Activated effector memory CD4-positive, alpha-beta T cell treated with Interleukin-2 at 50 U/mL for 16 hours (primary cell): ENCODE measurements around the gene UMAD1.

Experiments used
- DNase-seq: peaks from one replicate; pipeline ENCODE4 v3.0.0-alpha.2; 2020

The UMAD1 gene

DNA sequence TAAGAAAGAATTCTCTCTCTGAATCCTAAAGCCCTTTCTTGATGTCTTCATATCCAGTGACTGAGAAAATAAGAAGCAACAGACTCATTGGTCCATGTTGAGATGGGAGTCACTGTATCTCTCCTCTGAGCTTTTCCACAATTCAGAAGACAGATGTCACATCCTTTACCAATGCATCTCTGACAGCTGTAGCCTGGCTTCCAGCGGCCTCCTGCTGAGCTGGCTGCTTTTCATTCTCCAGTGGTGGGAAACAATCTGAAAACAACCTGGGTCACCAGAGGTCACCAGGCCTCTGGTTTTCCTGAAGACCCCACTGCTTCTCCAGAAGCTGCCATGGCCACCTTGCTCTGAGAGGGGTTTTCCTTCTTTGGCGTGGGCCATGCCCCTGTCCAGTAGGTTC lies 96.1 kb downstream of the UMAD1 start:
- no peak for DNase-seq

DNA sequence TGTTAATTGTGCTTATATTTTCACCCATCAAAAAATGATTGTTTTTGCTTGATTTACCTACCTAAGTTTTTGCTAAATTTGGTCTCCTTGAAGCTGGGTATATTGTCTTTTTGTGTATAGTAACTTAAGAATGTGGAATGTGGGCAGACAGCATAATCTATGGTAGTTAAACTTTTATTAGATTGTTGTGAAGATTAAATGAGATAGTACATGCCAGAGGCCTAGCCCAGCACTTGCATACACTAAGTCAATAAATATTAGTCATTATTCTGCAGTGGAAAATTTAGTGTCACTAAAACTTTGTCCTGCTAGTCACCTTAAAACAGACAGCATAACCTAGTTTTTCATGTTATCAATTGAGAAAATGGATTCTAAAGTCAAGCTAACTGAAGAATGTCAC lies 97.1 kb downstream of the UMAD1 start:
- DNase-seq, result no peak

DNA sequence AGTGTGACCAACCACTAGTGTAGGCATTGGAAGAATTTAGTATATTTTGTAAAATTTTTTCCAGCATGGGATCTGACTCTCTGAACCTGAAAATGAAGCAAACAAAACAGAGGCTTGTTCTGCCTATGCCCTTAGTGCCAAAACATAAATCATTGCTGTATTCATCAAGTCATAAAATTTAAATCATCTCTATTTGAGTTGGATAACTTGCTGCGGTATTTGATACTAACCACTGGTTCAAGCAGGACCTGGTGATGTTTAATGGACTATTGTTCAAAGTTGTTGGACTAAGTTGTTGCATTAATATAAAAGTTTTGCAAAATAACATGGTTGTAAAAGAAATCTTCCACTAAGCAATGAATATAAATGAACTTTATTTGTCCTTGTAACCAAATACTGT lies 97.6 kb downstream of the UMAD1 start:
- no peak for DNase-seq

DNA sequence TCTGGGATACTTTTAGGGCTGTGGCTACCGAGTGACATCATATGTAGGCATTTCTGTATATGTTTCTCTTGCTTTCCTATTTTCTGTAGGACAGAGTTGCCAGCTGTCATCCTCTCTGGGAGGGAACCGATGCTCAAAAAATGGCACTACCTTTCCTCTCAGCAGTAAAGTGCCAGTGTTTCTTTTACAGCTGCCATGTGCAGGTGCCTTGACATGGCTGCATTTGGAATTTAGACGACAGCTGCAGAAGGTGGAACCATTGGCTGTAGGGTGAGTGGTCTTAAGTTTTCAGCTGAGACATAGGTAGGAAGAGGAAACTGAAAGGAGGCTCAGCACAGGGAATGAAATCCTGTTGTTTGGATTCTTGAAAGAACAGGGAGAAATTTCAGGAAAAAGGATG lies 98.1 kb downstream of the UMAD1 start:
- DNase-seq, result no peak

DNA sequence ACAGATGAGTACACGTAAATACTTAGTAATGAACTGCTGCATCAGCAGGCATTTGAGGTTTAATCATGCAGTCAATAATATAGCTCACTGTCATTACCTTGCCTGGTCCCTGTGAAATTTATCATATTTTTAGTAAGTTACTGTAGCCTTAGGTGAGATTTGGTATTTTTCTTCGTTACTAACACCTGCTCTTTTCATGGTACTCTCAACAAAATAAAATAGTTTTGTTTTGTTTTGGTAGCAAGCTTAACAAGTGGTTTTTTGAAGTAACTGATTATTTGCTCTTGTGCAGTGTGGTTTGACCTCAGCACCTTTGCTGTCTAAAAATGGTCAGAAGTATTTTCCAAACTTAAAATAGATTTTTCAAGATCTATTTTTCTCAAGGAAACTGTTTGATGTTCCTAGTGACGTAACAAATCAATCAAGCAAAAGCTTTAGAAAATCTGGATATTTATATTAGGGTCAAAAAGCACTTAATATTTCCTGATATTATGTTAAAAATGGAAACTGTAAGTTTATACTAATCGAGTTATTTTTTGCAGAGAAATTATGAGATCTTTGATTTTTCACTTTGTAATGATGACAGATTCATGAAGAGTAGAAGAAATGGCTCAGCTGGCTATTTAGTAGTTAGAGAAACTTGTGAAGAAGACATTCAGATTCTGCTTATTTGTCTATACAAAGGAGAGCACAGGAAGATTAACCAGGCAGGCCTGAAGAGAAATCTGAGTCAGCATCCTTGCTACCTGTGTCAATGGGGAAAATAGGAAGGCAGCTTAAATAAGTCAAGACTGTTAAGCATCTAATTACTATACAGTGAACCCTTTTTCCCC lies 98.9 kb downstream of the UMAD1 start:
- no peak for DNase-seq

DNA sequence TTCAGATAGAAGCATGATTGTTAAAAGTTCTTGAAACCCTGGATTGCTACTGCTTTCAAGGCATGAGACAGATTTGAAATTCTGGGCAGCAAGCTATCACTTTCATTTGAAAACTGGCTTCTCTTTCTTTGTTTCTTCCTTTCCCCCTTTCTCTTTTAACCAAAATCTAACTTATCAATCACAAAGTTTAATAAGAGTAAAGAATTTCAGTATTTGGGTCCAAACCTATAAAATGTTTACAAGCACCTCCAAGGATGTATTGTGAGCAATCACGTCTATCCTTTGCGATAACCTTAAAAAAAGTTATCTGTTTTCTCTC lies 99.4 kb downstream of the UMAD1 start:
- DNase-seq, result no peak

DNA sequence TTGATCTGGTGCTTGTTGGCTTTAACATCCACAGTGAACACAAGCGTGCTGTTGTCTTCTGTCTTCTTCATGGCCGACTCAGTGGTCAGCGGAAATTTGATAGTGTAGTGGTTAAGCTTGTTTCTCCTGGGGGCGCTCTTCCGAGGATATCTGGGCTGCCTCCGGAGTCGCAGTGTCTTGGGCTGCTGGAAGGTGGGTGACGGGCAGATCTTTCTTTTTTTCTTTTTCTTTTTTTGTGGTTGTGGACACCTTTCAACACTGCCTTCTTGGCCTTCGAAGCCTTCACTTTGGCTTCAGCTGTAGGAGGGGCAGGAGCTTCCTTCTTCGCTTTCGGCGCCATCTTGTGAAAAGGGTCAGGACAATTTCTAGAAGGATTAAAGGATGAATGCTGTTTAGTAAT lies 101.7 kb downstream of the UMAD1 start:
- no peak for DNase-seq

DNA sequence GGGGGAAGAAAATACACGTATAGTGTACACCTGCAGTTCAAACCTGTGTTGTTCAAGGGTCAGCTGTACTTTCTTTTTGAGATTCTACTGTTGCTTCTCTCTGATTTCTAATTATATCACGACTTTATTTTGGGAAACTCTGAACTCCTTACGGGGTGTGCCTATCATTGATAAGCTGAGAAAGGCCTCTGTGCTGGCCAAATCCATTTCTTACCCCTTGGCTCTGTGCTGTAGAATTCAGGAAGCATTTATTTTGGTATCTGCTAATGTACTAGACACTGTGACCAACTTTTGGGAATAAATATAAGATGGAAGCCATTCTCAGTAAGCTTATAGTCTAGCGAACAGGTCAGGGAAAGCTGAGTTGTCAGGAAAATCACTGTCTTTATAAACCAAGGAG lies 104.7 kb downstream of the UMAD1 start:
- DNase-seq, result no peak

DNA sequence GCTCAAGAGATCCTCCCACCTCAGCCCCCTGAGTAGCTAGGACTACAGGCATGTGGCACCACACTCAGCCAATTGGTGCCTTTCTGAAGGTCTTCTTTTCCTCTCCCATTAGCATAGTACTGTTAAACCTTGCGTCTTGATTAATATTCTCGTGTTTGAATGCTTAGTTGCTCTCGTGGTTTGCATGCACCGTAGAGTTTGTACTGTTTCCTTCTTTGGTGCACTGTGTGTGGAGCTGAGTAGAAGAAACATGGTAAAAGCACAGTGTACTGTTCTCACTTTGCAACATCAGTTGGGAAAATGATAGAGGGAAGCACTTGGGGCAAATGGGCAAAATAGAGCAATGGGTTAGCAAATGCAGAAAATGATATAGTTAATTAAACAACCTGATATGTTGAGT lies 105.4 kb downstream of the UMAD1 start:
- DNase-seq, result no peak

DNA sequence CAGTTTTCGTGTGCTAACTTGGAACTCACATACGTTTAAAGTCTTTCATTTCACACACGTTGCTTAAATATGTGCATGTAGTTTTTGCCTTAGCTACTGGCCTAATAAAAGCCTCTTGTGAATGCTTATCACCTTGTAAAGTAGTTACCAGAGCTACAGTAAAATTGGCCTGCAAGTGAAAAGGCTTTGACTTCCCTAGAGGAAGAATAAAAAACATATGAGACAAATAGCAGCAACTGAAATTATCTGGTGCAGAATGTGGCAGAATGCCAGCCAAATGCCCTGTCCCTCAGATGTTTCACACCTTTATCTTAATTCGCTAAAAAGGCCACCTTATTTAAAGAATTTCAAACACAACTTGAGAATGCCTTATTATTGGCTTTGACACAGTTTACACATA lies 105.9 kb downstream of the UMAD1 start:
- no peak for DNase-seq

DNA sequence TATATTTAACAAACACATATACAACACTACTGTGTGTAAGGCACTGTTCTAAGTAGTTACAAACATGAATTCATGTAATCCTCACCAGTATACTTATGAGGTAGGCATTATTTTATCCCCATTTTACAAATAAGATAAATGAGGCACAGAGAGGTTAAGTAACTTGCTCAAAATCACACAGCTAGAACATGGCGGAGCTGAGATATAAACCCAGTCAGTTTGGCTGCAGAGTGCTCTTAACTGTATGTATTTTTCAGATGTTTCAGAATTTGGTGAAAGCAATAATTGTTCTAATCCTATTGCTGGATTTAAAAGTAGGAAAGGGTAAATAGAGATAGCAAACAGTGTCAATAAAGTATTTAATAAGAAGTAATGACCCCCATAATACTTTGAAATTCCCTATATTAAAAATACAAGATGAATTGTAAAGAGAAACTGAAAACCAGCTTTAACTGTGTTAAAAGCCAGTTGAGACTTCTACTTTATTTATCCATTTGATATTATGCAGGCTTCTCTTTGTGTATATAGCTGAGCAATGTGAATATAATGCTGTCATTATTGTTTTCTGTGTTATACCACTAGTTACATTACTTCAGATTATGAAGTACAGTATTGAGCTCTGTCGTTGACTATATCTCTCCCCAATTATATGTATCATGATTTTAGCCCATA lies 110.2 kb downstream of the UMAD1 start:
- DNase-seq, result no peak

DNA sequence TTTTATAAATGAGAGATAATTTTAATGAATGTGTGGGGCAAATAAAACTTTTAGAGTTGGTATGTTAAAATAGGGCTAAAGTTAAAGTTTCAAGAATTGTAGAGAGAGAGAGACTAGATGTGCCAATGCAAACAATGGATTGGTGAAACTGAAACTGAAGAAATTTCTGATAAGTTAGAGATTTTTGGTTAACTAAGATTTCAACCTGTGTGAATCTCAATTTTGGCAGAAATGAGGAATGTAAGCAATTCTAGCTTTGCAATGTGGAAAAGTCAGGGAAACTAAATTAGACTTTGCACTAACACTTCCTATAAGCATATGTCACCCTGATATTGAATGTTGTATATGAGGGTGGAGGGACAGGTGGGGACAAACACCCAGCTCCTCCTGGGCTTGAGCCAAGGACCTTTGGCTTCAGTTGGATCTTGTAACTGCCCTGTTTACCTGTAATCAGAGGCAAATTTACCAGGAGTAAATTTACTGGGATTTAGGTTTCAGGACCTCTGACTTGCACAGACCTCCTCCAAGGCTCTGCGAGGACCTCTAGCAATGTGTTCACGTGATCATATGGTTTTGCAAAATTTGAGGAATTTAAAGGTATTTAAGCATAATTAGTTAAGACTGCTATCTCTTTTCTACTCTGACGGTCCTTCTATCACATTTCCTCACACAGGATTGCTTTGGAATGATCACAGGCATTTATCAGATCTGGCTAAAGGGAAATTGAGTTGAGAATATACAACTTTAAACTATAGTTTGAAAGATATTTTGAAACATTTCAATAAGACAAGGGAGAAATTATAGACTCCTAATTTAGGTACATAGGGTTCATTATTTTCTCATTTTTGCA lies 110.9 kb downstream of the UMAD1 start:
- no peak for DNase-seq

DNA sequence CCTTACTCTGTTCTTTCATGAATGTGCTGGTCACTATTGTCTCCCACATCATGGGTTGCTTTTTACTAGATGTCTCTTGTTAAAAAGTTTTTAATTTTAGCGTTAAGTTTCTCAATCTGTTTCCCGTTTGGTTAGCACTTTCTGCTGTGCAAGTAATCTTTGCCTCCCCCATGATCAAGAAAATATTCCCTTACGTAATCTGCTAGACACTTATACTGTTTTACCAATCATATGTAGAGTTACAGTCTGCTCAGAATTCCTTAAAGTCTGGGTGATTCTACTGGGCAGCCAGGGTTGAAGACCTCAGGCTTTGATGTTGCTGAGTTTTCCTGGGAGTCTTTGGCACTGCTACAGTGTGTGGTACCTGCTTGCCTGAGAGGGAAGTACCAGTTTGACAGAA lies 116.0 kb downstream of the UMAD1 start:
- DNase-seq, result no peak

DNA sequence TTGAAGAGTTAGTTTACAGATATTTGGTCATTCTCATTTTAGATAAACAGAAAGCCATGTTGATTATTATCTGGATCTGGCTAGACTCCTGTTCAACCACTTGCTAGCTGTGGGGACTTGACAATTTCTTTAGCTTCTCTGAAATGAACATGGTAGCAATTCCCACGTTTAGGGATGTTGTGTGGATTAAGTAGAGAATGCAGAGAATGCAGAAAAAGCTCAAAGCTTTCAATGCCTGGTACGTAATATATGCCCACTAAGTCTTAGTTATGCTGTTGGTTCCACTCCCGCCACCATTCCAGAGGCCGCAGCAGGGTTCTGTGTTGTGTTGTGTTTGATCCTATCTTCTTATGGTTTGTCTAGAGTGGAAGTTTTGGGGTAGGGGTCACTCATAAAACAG lies 117.0 kb downstream of the UMAD1 start:
- DNase-seq, result no peak

DNA sequence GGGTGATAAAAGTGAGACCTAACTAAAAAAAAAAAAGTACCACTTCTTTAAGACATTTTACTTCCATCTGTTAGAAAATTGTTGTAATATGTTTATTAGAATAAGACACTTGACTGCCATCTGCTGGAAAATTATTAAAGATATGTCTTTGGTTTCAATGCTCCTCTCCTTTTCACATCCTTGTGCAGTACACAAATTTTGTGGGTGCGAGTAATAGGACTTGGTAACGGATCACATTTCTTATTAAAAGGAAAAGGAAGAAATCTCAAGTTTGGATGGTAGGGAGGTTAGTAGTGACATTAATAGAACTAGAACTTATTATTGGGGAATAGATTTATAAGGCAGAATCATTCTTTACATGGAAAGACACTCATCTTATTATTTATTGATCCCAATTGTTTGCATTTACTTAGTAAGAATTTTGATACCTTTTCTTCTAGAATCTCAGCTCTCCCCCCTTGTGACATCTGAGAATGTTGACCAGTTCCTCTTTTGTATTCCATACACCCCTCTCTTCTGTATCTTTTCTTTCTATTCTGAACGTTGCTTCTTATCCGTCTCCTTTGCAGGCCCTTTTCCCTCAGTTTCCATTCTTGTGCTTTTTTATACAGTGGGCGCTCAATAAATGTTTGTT lies 120.9 kb downstream of the UMAD1 start:
- DNase-seq, result no peak

DNA sequence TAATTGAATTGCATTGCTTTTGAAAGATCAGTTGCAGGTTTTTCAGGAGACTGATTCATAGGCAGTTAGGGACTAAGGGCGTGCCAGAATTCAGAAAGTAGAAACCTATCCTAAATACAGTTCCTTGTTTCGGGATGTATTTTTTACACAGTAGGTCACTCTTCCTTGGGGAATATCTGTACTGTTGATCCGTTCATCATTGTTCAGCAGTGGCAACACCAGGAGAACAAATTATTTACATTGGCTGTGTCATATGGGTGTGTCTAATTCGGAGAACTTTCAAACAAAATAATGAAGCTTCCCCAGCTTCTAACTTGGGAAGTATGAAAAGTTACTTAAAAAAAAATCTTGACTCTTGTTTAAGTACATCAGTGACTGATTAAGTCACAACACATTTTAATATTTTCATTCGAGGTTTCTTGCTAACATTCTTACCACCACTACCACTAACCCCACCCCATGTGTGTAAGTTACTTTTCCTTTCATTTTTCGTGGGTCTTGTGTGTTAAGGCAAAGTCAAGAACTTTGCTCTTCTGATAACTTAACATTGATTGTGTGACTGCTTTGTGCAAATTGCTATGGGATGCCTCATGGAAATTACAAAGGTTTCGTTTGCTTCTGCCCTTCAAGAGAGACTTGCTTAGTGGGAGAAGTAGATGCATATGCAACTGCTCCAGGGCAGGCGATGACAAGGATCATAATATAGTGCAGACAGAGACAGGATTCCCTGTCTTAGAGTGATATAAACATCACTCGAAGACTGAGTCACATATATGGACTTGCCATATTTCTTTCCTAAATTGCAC lies 121.6 kb downstream of the UMAD1 start:
- DNase-seq, result no peak

DNA sequence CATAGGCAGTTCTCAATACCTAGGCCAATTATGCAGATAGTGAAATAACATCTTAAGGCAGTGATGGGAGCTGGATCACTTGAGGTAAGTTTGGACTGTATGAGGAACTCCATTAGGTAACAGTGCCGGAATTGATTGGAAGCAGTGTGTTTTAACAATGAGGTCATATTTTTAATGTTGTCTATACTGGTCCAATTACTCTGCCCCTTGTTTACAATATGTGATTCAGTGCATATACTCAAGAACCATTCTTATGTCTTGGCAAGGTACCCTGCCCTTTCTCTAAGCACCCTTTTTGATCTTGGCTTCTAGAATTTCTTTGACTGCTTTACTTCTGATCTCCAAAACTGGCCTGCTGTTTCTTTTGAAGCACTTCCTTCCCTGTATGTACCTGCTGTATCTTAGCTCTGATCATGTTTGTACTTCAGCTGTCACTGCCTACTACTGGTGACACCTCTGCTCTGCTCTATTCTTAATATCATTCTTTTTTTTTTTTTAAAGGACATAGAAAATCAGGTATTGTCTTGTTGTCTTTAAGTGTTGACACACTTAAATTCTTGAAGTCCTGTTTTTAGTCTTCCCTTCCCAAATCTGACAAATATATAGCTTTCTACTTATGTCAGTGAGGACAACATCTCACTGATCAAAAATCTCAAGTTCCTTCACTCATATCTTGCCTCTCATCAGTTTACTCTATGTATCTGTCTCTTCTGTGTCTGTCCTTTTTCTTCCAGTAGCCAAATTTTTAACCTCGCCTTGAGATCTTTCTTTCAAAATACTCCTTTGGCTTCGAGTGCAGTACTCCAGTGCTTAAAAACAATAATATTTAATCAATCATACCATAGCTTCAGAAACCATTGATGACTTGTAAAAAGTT lies 124.2 kb downstream of the UMAD1 start:
- DNase-seq, result no peak

DNA sequence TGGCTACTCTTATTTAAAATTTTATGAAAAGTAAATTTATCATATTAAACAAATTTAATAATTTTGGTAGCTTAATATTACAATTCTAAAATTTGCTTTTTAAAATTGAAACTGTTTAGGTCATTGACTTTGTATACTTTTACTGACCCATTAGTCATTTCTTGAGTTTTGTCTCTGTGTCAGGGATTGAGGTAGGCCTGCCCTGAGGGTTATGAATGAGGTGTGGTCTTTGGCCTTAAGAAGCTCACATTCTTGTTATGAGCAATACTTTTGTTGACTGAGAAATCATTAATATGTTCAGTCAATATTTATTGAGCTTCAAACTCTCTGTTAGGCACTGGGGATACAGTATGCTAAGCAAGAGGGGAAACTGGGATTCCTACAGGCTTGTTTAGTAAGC lies 124.9 kb downstream of the UMAD1 start:
- DNase-seq, result no peak

DNA sequence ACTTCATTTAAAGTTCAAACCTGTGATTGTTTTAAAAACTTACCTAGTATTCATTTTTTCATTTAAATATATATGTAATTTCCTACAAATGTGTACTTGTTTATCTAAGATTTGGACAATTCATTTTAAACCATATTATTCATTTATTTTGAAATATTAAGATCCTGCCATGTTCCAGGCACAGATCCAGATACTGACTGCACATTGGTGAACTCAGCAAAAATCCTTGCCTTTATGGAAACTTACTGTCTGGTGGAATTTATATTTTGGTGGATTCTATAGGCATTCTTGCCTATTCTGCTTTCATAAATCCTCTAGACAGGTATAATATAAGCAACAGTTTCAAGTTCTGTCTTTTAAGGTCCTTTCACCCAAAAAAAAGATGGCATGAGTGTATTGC lies 126.1 kb downstream of the UMAD1 start:
- DNase-seq, result no peak

DNA sequence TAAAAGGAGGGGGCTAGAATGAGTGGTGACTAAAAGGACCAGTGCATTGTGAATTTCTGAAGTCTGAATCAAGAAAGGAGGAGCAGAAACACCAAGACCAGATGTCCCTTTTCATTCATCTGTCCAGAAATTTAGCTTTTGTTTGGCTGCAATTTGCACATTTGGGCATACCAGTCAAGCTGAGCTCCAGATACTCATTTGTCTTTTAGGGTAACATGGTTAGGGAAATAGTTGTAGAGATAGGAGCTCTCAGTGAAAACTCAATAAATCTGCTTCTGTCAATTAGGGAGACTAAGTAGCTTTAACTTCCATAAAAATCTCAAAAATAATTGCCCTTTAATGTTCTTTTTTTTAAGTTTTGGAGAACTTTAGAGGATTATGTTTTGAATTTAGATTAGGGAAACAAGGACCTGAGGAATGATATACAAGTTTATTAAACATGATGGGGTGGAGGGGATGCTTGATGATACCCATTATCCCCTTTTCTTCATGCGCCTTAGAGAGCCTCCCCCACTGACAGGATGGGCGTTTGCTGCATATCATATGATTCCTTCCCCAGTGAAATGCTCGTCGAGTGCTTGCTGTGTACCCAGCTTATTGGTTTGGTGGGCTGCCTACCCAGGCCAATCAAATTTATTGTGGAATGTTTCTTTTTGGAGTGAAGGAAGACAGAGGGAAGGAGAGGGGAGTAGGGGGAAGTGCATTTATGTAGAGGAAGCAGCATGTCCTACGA lies 128.6 kb downstream of the UMAD1 start:
- DNase-seq, result no peak
